ENCODE results near the gene WNT7B.

Gene WNT7B

DNA sequence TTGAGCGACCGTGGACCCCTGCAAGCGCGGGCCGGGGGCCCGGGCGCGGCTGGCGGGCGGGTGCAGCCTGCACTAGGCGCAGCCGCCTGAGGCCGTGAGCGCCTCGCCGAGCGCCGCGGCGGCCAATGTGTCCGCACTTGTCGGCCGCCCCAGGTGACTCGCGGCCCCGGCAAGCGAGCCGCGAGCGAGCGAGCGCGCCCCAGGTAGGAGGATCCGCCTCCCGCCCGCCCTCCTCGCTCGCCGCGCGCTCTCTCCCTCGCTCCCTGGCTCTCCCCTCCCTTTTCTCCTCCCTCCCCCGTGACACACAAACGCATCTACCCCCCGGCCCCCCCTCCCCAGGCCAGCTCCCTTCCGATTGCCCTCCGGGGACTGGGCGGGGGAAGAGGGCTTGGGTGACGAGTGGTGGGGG, at the start of gene WNT7B:
Gene WNT7B (minus strand): TSS at position 160 of the 409 bp plus-strand sequence. CDS start 408 bp downstream, outside the sequence.
- DNase-seq (ENCODE audit: low spot score), result peak; percentile 61

DNA sequence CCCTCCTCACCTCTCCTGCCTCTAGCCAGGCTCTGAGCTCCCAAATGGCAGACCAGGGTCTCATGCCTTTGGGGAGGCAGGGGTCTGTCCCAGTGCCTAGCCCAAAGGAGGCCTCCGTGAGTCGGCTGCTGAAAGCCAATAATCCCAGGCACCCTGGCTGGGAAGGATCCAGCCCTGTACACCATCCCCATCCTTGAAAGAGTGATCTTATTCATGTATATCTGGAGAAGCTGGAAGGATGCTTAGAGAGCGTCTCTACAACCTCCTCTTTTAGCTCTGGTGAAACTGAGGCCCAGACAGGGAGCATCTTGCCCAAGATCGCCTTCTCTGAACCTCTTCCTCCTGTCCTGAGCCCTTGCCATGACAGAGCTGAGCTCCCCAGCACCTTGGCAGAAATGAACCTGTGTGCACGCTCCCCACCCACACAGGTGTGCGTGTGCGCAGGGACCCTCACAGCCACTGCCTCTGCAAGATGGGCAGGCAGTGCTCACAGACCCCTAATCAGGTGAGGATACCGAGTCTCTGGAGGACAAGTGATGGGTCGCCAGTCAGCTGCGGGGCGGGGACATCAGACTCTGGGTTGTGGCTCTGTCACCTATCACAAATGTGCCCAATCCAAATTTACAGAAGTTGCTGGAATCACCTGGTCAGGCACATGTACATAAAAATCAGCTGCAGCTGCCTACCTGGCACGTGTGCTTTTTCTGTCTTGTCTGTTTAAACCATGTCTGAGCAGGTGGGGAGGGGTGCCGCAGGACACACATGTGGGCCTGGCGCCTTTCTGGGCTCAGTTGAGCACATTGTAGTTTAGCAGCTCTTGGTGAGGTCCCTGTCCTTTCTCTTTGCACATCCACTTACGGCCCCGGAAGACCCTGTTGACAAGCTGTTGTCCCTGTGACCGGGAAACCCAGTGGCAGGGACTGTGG, 49.3 kb upstream of the WNT7B start:
- DNase-seq (ENCODE audit: low spot score), result no peak

DNA sequence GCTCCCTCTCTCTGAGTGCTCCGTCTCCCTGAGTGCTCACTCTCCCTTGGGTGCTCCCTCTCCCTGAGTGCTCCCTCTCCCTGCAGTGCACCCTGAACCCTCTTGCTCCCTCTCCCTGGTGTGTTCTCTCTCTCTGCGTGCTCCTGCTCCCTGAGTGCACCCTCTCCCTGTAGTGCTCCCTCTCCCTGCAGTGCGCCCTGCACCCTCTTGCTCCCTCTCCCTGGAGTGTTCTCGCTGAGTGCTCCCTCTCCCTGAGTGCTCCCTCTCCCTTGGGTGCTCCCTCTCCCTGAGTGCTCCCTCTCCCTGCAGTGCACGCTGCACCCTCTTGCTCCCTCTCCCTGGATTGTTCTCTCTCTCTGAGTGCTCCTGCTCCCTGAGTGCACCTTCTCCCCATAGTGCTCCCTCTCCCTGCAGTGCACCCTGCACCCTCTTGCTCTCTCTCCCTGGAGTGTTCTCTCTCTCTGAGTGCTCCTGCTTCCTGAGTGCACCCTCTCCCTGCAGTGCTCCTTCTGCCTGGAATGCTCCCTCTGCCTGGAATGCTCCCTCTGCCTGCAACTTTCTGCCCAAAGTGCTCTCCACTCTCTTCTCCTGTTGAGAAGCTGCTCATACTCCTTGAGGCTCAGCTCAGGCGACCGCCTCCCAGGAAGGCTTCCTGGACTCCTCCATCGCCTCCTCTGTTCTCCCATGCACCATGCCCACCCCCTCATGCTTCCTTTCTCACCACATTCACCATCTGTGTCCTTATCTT, 48.4 kb upstream of the WNT7B start:
- DNase-seq (ENCODE audit: low spot score), result no peak

DNA sequence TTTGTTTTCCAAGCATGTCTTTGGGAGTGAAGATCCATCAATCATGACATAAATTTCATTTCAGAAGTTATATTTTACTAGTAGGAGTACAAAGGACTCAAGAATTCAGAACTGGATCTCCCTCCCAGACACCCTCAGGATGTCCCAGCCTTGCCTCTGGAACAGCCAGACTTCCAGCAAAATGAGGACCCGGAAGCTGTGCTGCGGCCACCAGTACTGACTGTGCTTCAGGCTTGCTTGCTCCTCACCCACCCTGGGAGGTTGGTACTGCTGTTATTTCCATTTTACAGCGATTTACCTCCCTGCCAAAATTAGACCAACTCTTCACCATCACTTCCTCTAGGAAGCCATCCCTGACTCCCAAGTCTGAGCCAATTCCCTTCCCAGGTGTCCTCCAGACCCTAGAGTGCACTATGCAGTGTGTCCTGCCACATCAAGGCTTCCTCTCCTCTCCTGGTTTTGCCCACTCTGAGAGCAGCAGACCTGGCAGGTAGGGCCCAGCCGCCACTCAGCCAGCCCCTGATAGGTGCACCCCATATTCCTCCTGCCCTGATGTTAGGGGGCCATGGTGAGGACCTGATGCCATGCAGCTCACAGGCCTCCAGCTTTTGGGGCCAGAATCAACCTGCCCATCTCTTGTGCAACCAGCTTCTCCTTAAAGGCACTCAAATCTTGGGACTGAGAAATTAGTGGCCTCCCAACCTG, 47.3 kb upstream of the WNT7B start:
- no peak for DNase-seq (ENCODE audit: low spot score)

DNA sequence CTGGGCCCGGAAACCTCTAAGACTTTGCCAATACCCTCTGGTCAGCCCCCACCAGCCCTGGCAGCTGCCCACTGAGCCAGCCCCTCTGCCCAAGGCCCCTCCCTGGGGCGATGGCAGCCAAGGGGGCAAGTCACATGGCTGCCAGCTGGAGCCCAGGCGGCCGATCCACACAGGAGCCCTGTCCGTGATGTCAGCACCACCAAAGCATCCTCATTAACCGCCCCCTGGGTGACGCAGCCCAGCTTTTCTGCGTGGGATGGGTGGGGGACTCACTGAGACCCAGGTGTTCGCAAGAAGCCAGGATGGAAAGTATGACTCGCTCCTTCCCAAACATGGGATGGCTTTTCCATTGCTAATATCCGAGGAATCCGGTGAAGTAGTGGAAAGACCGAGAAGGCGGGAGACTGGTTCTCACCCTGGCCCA, 46.6 kb upstream of the WNT7B start:
- no peak for DNase-seq (ENCODE audit: low spot score)

DNA sequence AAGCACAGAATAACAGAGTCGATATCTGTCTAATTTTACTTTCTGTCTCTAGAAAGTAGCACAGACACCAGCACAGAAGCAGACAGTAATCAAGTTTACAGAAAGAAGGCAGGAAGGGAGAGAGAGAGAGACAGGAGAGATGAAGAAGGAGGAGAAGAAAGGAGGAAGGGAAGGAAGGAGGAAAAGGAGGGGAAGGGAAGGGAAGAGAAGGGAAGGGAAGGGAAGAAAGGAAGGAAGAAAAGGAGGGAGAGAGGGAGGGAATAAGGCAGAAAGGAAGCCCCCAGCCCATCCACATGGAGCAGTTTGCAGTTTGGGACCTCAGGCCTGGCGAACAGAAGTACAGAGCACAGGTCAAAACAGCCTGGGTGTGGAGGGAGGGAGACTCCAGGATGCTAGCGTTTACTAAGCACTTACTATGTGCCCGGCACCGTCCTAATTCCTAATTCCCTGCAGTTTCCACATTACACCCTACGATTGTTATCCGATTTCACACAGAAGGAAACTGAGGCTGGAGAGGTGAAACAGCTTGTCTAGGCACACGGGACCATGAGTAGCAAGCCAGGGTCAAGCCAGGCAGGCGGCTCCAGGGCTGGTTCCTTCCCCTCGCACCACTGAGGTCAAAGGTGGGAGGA, 46.0 kb upstream of the WNT7B start:
- DNase-seq (ENCODE audit: low spot score), result no peak

DNA sequence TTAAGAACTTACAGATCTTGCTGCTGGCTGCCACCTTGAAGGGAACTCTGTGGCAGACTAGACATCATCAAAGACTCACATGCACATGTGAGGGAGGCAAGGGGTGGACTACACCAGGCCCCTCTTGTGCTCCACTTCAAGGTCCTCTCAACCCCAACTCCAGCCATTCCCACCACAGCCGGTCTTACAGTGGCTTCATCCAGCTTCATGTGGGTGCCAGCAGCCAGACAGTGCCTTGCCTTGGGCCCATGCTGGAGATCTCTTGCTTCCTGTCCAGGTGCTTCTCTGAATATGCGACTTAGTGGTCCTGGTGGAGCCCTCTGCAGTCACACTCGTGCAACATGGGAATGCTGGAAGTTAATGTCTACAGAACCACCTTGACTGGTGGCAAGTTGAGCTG, 44.6 kb upstream of the WNT7B start:
- DNase-seq (ENCODE audit: low spot score), result no peak

DNA sequence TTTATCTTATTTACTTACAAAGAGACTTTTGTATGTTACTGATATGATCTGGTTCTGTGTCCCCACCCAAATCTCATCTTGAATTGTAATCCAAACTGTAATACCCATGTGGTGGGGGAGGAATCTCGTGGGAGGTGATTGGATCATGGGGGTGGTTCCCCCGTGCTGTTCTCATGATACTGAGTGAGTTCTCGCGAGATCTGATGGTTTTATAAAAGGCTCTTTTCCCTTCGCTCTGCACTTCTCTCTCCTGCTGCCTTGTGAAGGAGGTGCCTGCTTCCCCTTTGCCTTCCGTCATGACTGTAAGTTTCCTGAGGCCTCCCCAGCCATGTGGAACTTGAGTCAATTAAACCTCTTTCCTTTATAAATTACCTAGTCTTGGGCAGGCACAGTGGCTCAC, 42.4 kb upstream of the WNT7B start:
- no peak for DNase-seq (ENCODE audit: low spot score)

DNA sequence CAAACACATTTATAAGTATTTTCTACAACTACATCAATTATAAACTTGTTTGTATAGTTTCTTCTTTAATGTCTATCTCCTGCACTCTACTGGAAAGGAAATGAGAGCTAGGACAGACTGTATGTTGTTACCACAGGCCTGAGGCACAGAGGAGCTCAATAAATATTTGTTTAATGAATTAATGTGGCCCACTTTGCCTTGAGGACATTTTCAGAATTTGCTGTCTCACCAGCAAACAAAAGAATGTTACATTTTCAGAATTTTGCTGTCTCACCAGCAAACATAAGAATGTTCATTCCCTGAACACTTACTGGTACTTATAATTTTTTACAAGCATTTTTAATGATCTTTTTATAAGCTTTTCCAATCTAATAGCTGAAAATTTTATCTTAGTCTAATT, 41.9 kb upstream of the WNT7B start:
- no peak for DNase-seq (ENCODE audit: low spot score)

DNA sequence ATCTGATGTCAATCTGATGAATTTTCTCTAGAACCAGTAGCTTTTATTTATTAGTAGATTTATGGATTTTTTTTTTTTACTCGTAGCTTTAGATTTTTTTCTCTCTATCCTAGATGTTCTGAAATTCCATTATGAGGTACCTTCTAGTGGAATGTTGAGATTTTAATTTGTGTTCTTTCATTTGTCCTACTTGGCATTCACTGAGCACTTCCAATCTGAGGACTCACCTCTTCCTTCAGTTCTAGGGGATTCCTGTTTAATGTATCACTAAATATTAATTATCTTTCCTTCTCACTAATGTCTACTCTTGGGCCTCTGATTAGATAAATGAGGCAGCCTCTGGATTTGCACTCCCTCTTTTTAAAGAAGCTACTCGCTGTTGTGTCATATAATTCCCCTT, 40.2 kb upstream of the WNT7B start:
- no peak for DNase-seq (ENCODE audit: low spot score)

DNA sequence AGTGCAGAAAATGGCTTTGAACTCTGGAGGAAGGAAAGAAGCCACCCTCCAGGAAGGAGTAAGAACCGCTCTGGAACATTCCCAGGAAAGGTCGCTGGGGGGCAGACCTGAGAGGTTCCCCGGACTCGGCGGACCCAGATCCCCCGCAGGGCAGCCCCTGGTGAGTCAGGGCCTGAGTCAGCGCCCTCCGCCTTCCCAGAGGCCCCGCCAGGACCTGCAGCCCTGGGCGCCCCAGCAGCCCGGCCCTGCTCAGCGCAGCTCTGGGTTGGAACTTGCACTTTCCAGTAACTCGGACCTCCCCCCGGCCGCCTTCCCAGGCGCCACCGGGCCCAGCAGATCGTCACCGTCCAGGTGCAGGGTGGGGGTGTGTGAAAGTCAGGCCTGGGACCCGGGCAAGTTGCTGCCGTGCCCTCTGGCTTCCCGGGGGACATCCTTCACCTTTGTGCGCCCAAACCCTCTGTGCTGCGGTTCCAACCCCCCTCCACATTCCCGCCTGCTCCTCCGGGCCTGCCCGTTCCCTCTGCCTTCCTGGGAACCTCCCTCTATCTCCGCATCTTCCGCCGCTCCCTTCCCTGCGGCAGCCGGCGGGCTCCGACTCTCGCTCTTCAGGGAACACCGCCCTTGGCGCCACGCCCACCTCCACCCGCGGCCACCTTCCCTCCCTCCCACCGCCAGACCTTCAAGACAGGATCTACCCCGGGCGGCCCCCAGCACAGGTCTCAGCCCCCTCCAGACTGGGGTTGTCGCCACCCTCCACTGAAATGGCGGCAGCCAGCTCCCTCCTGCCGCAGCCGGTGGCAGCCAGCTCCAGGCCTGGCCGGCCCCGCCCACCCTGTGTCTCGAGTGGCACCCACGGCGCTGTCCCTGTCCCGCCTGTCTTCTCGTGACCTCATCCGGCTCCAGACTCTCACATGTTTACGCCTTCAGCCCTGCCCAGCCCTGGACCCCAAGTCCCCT, 36.8 kb upstream of the WNT7B start:
- peak; percentile 90 for DNase-seq (ENCODE audit: low spot score)

DNA sequence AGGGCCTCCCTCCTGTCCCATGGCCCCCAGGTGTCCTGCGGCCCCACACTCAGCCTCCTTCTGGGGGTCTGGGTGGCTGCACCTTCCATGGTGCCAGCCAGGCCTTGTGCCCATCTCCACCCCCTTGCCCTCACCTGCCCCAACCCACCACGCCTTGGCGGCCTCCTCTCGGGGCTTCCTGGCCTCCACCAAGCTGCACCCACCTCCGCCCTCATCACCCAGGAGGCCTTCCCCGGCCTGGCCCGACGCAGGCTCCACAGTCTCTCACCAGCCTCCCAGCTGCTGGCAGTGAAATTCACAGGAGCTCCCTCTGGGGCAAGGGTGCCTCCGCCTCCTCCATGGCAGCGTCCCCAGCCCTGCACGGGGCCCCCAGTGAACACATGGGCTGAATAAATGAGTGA, 35.9 kb upstream of the WNT7B start:
- DNase-seq (ENCODE audit: low spot score), result no peak

DNA sequence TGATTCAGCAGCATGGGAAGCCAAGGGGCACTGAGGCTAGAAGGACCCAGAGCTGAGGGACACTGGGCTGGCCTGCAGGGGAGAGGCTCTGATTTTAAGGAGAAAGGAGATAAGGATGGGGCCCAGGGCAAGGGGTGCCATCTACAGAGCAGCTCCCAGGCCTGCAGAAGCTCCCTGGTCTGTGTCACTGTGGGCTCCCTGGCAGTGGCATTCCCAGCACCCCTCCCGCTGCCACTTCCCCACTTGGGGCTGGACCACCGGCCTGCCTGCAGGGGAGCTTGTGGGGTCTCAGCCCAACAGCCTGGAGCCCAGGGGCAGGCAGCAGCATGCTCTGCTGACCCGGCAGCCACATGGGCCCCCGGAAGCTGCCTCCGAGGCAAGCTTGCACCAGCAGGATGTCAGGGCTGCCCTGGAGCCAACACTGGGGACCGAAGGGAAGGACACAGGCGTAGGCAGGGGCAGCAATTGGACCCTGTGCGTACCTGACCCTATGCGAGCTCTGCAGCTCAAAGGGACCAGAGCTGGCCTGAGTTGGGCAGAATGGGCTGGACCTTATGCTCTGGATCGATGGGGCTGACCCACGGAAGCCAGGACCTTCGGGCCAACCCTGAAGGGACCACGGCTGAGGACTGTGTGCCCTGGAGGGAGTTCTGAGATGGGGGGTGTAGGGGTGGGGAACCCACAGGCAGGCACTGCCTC, 35.4 kb upstream of the WNT7B start:
- no peak for DNase-seq (ENCODE audit: low spot score)

DNA sequence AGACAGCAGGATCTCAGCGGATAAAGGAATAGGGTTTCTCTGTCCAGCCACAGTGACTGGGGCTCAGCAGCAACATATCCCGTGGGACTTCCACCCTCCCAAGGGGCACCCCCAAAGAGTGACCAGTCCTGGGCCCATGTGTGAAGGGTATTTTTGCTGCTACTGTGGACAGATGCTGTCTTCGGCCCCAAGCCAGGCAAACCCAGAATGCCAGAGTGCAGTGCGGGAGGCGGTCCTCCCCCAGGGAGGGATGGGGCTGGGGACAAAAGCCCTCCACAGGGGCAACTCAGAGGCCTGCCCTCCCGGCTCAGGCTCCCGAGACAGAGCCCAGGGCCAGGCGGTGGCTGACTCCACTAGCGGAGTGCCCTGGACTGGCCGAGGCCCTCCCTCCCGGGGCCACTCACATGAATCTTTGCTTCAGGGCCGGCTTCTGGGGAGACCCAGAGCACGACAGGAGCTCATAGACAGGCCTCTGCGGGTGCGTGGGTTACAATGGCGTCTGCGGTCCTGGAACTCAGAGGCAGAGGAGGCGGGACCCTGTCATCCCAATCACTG, 34.7 kb upstream of the WNT7B start:
- no peak for DNase-seq (ENCODE audit: low spot score)

DNA sequence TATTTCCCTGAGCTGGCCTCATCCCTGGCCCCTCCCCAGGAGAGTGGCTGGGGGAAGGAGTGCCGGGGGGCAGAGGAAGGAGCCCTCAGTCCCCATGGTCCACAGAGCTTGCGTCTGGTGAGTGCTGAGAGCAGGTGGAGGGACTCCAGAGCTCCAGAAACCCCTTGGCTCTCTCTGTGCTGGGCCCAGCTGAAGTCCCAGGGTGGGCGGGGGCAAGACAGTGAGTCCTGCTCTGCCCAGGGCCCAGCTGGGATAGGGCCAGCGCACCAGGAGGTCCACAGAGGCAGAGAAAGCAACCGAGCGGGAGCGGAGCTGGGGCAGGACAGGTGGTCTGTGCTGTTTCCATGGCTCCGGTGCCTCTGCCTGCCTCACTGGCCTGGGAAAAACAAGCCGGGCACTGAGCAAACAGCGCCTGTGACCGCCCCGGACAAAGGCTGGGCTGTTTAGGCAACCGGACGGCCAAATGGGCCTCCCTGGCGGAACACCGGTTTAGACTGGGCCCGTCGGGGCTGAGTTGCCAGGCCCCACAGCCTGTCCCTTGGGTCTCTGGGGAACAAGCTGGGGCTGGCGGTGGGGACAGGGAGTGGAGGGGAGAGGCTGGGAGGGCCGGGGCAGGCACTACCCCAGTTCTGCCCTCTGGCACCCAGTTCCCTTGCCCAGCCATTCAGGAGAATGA, 34.1 kb upstream of the WNT7B start:
- no peak for DNase-seq (ENCODE audit: low spot score)

DNA sequence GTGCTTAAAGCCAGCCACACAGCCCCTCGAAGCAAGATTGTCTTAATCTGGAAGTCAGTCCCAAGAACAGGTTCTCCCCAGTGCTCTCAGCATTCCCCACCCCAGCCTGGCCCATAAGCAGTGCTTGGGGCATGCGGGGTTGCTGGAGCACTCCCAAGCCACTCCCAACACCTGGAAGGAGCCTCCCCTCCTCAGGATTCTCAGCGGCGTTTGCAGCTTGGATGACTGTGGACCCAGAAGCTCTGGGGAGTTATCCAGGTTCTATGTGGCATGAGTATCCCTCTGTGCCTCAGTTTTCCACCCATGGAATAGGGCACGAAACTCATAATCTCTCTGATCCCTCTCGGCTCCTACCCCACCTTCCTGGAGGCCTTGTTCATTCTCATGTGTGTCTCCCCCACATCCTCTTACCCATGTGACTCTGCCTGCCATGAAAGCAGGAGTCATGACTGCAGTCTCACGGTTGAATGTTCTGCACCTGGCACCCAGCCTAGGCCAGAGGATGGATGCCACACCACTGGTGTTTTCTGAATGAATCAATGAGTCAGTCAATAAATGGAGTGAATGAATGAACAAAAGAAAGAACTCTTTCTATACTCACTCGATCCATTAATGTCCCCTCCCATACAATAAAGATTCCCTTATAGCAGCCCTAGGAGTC, 33.4 kb upstream of the WNT7B start:
- no peak for DNase-seq (ENCODE audit: low spot score)

DNA sequence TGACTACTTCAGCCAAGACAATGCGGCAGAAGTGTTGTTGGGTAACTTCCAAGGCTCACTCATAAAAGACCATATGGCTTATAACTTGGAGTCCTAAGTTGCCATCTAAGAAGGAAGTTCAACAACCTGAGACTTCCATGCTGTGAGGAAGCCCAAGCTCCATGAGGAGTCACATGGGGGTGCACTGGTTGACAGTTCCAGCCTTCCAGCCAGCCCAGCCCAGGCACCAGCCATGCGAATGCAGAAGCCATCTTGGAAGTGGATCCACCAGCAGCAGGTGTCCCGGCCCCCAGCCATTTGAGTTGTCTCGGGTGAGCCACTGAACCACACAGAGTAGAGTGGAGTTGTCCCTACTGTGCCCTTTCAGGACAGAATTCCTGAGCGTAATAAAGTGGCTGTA, 32.8 kb upstream of the WNT7B start:
- no peak for DNase-seq (ENCODE audit: low spot score)

DNA sequence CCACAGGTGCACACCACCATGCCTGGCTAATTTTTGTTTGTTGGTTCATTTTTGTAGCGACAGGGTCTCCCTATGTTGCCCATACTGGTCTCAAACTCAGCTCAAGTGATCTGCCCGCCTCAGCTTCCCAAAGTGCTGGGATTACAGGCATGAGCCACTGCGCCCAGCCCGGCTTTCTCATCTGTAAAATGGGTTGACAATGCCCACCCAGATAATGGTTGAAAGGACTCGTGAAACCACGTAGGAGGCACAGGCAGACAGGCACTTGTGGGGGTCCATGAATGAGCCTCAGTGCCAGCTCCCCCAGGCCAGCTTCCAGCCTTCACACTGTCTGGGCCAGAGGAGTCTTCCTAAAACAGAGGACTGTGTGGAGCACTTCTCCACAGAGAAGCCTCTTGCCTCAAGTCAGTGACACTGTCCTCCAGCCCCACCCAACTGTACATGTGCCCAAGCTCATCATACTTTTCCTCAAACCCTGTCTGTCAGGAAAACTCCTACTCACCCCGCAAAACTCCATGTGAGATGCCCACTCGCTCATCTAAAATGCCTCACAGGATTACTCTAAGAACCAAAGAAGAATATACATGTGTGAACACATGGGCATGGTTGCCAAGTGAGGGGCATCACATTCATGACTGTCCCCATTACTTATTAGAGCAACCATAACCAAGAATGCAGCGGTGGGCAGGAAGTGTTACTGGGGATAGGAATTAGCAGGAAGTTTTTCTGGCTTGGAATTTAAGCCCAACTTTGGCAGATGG, 32.1 kb upstream of the WNT7B start:
- DNase-seq (ENCODE audit: low spot score), result no peak

All from ecto neural progenitor cell (in vitro differentiated cells).